Vagina (tissue), 2 donors: ENCODE data around the gene CDIP1. TPM values are rescaled to one million over a fixed set of nuclear protein-coding genes. Genes with fewer than 3 reads are reported as not detected.

Experiments used
- DNase-seq, 2 donors: peaks; one replicate each; pipeline ENCODE4 v3.0.0-alpha.2; 2017; ENCODE audit errors: extremely low spot score in 2 of 2
- H3K27ac ChIP-seq: fragments of 200-600 bp; sonication (generic); one replicate; pipeline ENCODE4 v1.5.1; 2019
- H3K27me3 ChIP-seq: fragments of 200-600 bp; sonication (generic); one replicate; pipeline ENCODE4 v1.5.1; 2019
- H3K36me3 ChIP-seq, 2 donors: fragments of 200-600 bp; sonication (generic); one replicate each; pipeline ENCODE4 v1.5.1; 2017 to 2019
- H3K4me1 ChIP-seq: fragments of 200-600 bp; sonication (generic); one replicate; pipeline ENCODE4 v1.5.1; 2019
- H3K4me3 ChIP-seq, 2 donors: fragments of 200-600 bp; sonication (generic); 1 replicate in 1 of 2; 2 replicates in 1 of 2; pipeline ENCODE4 v1.5.1; 2016 to 2019
- H3K9me3 ChIP-seq: fragments of 200-600 bp; sonication (generic); one replicate; pipeline ENCODE4 v1.5.1; 2019
- CTCF ChIP-seq, 3 experiments: fragments of 450-650 bp in 2 of 3; fragments of 200-600 bp in 1 of 3; sonication (generic) in 1 of 3; IDR thresholded peaks; one replicate each; pipeline ENCODE4 v1.5.1; 2017 to 2019; ENCODE audit warnings: antibody characterized with exemption in 3 of 3, mild to moderate bottlenecking in 2 of 3, moderate library complexity in 2 of 3
- POLR2A ChIP-seq, 2 donors: fragments of 450-650 bp; IDR thresholded peaks; one replicate each; pipeline ENCODE4 v1.6.1; 2017; ENCODE audit warnings: antibody characterized with exemption in 2 of 2, mild to moderate bottlenecking in 2 of 2, moderate library complexity in 2 of 2
- POLR2AphosphoS5 ChIP-seq, 2 donors: sonication (generic); formaldehyde crosslinking; IDR thresholded peaks; one replicate each; pipeline ENCODE4 v1.9.0; 2017; ENCODE audit warnings: antibody characterized with exemption in 2 of 2, mild to moderate bottlenecking in 2 of 2, low read depth in 1 of 2; ENCODE audit not compliant: insufficient read depth in 1 of 2
- intact Hi-C: fragments of 100-400 bp; cut with DNase I; formaldehyde crosslinking; loops from one replicate; pipeline ENCODE4 v1.15.1; 2023
- total RNA-seq: library from RNA; depleted of rRNA; stranded (reverse); fragments of >200 nt; gene quantifications from one replicate; pipeline ENCODE4 v1.2.3, GENCODE V29; 2016

Gene CDIP1
- total RNA-seq, 1 donor from 2014 or later = 13.3 TPM

DNA sequence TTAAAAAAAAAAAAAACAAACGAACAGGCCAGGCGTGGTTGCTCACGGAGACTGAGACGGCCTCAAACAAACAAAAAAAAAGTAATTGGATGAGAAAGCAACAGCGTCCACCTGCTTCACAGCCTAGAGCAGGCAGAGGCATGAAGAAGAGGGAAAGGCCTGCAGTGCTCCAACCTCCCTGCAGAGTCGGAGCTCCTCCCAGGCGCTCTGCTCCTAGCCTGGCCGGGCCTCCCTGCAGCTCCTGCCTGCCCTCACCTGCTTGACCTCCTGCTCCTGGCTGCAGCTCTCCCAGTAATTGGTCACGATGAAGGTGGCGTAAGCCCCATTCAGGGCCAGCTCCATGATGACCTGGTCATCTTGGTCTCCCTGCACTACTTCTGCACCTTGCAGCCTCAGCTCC lies 69.6 kb downstream of the CDIP1 start:
- TF ChIP-seq POLR2A (IDR thresholded peaks at IDR 0.05) (no peak), CTCF (IDR thresholded peaks at IDR 0.05) (no peak), POLR2AphosphoS5 (IDR thresholded peaks at IDR 0.05; ENCODE audit: insufficient read depth in 1 of 2, low read depth in 1 of 2) (no peak)
- no peak for DNase-seq
- intact Hi-C loops = no loop called here

DNA sequence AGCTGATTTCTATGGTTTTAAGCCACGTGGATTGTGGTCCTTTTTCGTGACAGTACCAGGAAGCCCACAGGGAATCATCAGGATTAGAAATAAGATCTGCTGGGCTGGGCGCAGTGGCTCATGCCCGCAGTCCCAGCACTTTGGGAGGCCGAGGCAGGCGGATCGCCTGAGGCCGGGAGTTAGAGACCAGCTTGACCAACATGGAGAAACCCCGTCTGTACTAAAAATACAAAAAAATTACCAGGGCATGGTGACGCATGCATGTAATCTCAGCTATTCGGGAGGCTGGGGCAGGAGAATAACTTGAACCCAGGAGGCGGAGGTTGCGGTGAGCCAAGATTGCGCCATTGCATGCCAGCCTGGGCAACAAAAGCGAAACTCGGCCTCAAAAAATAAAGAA lies 70.7 kb downstream of the CDIP1 start:
- Histone ChIP-seq H3K4me3 (no peak overlapping the region), H3K27me3 (no peaks in the 10 kb centered on the region), H3K4me1 (peaks cover under 1% of the 10 kb centered on the region), H3K27ac (no peak overlapping the region), H3K36me3 (peaks cover 0 to 26% of the 10 kb centered on the region in 2 donors), H3K9me3 (no peaks in the 10 kb centered on the region)
- TF ChIP-seq POLR2A (IDR thresholded peaks at IDR 0.05) = no peak
- TF ChIP-seq CTCF (IDR thresholded peaks at IDR 0.05) = no peak
- no peak for TF ChIP-seq POLR2AphosphoS5 (IDR thresholded peaks at IDR 0.05; ENCODE audit: insufficient read depth in 1 of 2, low read depth in 1 of 2)
- intact Hi-C loops = no loop called here
- no peak for DNase-seq

More for the DNA sequence above, 69.6 kb downstream of the CDIP1 start:
- Histone ChIP-seq H3K27me3 (no peaks in the 10 kb centered on the region), H3K4me1 (peaks cover 11% of the 10 kb centered on the region), H3K27ac (no peak overlapping the region), H3K9me3 (no peaks in the 10 kb centered on the region), H3K4me3 (no peak overlapping the region), H3K36me3 (peaks cover 0 to 26% of the 10 kb centered on the region in 2 donors)

DNA sequence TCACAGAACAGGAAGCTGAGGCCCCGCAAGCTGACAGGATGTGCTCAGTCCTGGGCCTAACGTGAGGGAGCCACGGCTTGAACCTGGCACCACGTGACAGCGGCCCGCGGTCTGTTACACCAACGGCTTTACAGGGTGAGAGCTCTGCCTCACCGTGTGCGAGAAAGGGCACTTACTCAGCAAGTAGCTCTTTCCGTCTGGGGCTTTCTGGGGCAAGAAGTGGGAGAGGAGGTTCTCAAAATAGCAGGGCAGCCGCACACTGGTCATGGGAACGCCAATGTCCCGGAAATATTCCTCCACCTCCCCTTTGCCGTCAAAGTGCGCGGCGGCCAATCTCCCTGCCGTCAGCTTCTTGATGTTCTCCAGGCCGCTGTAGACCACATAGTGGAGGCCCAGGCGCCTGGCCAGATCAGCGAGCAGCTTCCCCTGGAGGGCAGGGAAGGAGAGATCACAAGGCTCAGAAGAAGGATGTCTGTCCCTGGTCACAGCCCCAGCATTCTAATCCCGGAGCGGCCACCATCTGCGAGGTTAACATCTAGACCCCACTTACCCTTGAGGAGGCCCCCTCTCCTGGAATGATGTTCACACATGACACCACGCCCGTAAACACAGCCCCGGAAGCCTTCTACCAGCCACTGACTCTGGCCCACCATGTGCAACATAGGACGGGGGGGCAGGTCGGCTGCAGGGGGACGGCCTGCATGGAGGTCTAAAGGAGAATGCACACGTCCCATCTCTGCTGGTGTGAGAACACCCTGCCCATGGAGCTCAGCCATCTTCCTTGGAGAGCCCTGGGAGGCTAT lies 72.4 kb downstream of the CDIP1 start:
- TF ChIP-seq POLR2A (IDR thresholded peaks at IDR 0.05) (no peak), POLR2AphosphoS5 (IDR thresholded peaks at IDR 0.05; ENCODE audit: insufficient read depth in 1 of 2, low read depth in 1 of 2) (peak in 1 of 2 donors; percentile 13)
- Histone ChIP-seq H3K27ac (no peak overlapping the region), H3K4me1 (no peaks in the 10 kb centered on the region), H3K27me3 (no peaks in the 10 kb centered on the region), H3K36me3 (peaks cover 0 to 26% of the 10 kb centered on the region in 2 donors), H3K9me3 (no peaks in the 10 kb centered on the region), H3K4me3 (no peak overlapping the region)
- no peak for DNase-seq
- intact Hi-C loops = no loop called here

- H3K9me3 ChIP-seq = no peaks in the 10 kb centered on the region
- no peak overlapping the region for H3K27ac ChIP-seq
- no peak for DNase-seq
- peaks cover 0 to 20% of the 10 kb centered on the region in 2 donors for H3K36me3 ChIP-seq
- intact Hi-C loops = no loop called here
- TF ChIP-seq POLR2AphosphoS5 (IDR thresholded peaks at IDR 0.05; ENCODE audit: insufficient read depth in 1 of 2, low read depth in 1 of 2) (no peak), POLR2A (IDR thresholded peaks at IDR 0.05) (no peak), CTCF (IDR thresholded peaks at IDR 0.05) (no peak)
- no peaks in the 10 kb centered on the region for H3K4me1 ChIP-seq
- no peak overlapping the region for H3K4me3 ChIP-seq
- H3K27me3 ChIP-seq = no peaks in the 10 kb centered on the region
Observed at GRCh38 chr16:4463522-4464163, 74.9 kb downstream of the CDIP1 start.

DNA sequence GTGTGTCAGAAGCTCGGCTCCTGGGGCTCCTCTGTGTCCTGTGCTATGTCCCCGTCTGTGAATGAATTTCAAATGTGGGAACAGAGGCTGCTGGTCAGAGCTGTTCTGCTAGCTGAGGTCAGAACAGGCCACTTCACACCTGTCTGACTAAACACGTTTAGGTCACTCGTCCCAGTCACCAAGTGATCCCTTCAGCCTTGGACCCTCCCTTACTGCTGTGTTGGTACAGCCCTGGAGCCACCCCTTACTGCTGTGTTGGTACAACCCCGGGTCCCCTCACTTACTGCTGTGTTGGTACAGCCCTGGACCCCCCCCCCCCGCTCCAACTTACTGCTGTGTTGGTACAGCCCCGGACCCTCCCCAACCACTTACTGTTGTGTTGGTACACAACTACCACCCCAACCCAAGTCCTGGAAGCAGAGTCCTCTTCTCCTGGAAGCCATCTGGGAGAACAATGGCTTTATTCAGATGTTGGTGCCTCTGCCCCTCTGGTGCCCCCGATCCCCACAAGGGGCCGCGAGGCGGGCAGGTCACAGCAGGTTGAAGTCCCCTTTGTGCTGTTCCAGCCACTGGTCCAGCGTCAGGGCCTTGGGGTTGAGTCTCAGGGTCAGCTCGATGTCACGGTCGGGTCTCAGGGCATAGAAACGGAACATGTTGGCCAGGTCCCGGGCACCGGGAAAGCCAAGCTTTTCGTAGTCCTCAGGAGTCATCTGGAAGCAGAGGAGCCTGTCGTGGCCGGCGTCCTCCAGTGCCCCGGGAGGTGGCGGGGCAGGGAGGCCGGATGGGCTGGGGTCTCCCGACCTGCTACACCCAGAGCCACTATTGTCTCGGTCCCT lies 77.1 kb downstream of the CDIP1 start:
- peaks cover 0 to 18% of the 10 kb centered on the region in 2 donors for H3K36me3 ChIP-seq
- H3K27ac ChIP-seq = no peak overlapping the region
- H3K4me3 ChIP-seq = no peak overlapping the region
- H3K27me3 ChIP-seq = no peaks in the 10 kb centered on the region
- intact Hi-C loops = no loop called here
- H3K4me1 ChIP-seq = no peaks in the 10 kb centered on the region
- TF ChIP-seq CTCF (IDR thresholded peaks at IDR 0.05) (no peak), POLR2A (IDR thresholded peaks at IDR 0.05) (no peak), POLR2AphosphoS5 (IDR thresholded peaks at IDR 0.05; ENCODE audit: insufficient read depth in 1 of 2, low read depth in 1 of 2) (no peak)
- no peak for DNase-seq
- H3K9me3 ChIP-seq = no peaks in the 10 kb centered on the region
